Measurements from ENCODE around the gene CAPN11.
"Not testable (repeated sequence)": the region's sequence is repeated elsewhere in the genome, so short reads cannot be mapped to it uniquely, and the experiment has no call there.

Gene CAPN11

DNA sequence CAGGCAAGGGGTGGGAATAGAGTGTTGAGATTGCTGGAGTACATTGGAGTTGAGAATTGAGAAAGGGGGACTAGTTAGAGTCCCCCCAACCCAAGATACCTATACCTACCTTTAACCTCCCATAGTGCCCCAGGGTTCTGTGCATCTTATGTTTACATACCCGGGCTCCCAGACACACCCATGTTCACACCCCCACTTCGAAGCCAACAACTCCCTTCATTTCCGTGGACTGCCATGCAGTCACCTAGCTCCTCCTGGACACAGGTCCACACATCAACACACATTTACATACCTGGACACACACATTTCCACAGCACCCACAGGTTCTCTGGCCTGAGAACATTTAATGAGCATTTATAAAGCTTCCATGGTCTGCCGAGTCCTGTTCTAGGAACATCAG is 26.1 kb upstream of the CAPN11 start:
- DNase-seq, result no peak

DNA sequence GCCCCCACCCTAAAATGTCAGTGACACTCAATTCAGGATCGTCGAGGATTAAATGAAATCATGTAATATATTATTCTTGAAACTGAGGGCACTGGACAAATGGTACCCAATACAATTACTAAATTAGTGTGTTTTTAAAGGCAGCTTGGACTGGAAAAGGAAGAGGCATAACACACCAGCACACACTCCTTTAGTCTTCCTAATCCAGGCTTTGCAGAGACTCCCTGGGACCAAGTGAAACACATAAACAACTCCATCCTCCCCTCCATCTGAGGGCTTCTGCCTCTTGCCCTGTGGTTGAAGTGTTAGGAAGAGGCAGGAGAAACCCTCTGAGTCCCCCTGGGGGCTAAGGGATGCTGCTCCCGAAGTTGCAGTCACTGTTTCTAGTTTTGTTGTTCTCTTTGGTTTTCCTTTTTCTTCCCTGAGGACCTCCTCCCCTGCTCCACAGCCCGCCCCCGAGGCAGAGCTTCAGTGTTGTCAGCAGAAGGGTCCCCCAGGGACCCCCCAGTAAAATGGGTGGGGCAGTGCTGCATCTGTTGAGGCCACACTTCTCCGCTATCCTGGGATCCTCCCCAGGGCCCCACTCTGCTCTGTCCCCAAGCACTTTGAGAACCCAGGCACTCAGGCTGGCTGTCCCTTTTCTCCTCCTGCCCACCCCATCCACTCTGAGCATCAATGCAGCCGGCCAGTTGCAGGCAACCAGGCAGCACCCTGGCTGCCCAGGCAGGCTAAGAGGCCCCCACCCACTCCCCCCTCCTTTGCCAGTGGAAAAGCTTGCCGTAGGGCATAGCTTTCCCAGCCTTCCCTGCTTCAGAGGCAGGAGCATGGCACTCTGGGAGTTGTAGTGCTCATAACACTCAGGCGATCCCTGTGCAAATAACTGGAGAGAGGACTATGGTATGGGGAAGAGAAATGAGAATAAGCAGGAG is 25.4 kb upstream of the CAPN11 start:
- DNase-seq, result peak in 1 of 2 experiments; percentile 8

DNA sequence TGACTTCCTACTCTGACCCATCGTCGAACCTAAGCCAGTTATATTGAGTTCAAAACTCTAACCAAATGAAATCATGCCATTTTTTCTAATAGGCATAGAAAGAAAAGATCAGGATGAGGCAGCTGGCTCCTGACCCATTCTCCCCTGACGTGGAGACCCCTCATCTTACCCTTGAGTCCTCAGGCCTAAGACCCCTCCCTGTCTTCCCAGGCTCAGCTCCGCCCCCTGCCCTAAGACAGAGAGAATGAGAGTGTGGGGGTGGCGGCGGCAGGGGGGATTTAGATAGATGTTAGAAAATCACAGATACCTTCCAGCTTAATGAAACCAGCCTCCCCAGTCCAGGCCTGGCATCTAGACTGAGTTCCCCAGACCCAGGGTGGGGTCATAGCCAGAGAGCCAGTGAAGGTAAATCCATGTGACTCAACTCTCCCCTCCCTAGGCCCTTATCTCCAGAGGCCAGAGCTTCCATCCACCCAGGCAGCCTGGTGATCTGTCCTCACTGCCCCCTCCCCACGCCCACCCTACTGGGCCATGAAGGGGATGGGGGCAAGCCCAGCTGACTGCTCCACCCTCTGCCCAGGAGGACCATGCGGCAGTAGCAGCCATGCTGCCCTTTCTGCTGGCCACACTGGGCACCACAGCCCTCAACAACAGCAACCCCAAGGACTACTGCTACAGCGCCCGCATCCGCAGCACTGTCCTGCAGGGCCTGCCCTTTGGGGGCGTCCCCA is 24.5 kb upstream of the CAPN11 start:
- DNase-seq, result no peak

DNA sequence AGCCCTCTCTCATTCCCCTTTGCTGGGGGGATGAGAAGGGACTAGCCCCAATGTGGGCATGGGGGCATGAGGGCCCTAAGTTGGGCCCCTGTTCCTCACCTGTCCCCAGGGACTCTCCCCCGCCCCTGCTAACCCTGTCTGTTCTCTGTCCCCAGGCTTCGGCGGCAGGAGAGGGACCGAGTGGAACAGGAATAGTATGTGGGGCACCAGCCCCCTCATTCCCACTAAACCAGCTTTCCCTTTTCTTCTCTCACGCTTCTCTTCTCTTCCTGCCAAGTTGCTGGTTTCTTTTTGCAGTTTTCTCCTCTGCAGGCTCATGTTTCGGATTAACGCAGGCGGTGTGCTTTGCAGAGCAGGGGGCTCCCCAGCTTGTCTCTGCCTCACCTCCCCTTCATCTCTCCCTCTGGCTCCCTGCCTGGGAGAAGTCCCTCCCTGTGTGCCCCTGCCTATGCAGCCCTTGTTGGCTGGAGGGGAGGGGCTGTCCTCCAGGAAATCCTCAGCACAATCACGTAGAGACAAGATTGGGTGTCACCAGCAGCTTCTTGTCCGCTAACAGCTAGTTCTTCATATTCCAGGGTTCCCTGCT is 23.4 kb upstream of the CAPN11 start:
- no peak for DNase-seq

DNA sequence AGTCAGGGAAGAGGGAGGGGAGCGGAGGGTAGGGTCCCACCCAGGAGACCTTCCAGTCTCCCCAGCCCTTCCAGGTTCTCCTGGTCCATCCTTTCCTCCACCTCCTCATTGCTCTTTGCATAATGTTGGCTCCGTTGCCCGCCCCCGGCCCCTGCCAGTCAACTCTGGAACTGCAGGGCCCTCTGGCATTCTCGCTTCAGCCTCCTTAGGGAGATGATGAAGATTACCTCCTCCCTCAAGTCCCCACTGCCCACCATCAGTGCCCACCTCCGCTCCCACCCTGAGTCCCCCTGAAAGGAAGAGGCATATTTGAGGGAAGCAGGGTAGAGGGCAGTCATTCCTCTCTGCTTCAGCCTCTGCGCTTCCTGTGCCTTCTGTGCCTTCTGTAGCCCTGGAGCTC is 22.7 kb upstream of the CAPN11 start:
- DNase-seq, result no peak

DNA sequence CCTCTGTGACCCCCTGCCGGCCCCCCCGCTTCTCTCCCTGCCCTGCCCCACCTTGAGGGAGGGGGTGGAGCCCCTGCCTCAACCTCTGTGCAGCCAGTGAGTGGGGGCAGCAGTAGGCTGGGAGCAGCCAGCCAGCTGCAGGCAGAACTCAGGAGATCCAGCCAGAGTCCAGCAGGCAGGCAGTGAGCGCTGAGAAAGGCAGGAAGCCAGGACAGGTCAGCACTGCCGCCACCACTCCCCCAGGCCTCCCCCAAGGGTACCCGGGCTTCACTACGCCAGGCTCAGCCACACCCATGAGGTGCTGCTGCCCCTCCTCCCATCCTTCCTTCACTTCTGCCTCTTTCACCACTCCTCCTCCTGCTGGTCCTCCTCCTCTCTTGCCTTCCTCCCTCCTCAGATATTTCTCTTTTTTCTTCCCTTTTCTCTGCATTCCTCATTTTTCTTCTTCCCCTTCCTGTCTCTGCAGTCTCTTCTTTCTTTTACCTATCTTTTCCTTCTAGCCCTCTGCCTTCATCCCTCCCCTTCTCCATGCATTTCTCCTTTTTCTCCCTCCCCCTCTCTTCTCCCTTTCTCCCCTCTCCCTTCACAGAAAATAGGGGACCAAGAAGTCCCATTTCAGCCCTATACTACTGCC is 19.8 kb upstream of the CAPN11 start:
- no peak for DNase-seq

DNA sequence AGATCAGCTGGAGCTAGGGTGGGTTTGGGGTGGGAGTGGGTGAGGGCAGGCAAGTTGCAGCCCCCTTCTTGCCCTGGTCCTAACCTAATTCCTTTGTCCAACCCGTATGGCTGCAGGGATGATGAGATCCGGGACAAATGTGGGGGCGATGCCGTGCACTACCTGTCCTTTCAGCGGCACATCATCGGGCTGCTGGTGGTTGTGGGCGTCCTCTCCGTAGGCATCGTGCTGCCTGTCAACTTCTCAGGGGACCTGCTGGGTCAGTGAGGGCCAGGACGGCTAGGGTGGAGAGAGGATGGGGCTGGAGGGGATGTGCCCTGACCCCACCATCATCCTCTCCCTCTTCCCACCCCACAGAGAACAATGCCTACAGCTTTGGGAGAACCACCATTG is 19.3 kb upstream of the CAPN11 start:
- DNase-seq, result no peak

DNA sequence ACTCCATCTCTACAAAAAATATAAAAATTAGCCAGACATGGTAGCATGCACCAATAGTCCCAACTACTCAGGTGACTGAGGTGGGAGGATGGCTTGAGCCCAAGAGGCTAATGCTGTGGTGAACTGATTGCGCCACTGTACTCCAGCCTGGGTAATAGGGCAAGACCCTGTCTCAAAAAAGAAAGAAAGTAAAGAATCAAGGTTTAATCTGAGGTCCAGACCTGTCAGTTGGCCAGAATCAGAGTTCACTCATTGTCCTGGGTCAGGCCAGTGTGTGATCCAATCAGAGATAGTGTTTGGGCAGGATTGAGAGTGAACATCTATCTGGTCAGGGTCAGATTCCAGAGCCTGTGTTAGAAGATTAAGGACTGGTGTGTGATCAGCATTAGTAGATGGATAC is 15.8 kb upstream of the CAPN11 start:
- DNase-seq, result no peak

DNA sequence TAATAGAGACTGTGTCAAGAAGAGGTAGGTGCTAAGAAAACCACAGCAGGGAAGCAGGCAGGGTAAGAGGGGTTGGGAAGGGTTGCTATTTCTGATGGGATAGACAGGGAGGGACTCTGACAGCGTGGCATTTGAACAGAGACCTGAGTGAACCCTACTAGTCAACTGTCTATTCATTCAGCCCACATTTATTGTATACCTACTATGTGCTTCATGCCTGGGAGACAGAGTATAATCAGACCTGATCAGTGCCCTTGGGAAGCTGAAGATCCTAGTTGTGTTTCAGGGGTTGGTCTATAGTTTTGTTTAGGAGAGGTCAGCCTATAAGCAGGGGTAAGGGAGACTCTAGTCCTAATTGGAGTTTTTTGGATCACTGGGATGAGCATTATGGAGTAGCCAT is 14.9 kb upstream of the CAPN11 start:
- no peak for DNase-seq

DNA sequence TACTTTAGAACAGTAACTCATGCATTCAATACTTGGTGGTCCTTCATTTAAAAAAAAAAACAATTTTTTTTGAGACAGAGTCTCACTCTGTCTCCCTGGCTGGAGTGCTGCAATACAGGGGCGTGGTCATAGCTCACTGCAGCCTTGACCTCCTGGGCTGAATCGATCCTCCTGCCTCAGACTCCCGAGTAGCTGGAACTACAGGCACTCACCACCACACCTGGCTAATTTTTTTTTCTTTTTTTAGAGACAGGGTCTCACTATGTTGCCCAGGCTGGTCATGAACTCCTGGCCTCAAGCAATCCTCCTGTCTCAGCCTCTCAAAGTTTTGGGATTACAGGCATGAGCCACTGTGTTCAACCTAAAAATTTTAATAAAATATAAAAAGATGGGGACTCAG is 14.1 kb upstream of the CAPN11 start:
- DNase-seq, result not testable (repeated sequence)

DNA sequence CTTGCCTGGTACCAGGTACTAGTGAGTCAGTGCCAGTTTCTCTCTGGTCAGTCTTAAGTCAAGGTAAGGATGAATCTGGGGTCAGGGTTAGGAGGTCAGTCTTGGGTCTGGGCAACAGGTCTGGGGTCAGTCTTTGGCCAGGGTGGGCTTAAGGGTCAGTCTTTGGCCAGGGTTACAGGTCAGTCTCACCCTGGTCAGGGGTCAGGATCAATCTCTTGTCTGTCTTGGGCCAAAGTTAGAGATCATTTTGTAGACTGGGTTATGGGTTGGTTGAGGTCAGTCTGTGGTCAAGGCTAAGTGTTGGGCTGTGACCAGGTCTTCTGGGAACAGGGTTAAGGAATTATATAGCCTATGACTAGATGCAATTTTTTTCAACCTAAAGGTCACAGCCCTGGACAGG is 12.8 kb upstream of the CAPN11 start:
- no peak for DNase-seq

DNA sequence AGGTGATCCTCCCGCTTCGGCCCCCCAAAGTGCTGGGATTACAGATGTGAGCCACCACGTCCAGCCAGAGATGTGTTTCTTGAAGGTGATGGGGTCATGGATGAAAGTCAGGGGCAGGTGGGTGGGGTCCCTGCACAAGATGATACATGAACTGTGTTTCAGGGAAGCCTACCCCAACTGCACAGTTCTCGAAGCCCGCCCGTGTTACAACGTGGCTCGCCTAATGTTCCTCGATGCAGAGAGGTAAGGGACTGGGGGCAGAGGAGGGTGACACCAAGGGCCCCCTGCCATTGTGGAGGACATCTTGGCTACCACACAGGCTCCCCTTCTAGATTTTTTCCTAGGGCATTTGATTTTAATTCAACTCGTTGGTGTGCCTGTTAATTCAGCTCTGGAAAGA is 11.9 kb upstream of the CAPN11 start:
- DNase-seq, result no peak

DNA sequence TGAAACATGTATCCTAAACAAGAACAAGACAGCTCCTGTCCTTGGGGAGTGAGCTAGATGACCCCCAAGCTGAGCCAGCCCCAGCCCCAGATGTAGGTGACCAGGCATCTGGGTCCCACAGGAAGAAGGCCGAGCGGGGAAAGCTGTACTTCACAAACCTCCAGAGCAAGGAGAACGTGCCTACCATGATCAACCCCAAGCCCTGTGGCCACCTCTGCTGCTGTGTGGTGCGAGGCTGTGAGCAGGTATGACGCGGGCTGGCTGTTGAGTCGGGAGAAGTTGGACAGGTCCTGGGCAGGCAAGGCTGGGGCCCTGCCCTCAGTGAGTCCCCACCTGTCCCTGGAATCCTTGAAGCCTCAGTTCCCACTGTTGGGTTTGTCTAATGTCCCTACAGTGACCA is 11.4 kb upstream of the CAPN11 start:
- no peak for DNase-seq

DNA sequence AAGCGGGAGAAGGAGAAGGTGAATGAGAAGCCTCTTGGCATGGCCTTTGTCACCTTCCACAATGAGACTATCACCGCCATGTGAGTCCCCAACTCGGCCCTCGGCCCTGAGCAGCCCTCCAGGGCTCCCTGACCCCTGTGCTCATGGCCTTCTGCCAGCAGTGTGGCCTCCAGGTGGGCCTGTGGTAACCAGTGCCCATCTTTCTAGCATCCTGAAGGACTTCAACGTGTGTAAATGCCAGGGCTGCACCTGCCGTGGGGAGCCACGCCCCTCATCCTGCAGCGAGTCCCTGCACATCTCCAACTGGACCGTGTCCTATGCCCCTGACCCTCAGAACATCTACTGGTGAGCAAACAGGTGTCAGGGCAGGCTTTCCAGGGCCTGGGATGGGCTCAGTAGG is 10.3 kb upstream of the CAPN11 start:
- DNase-seq, result no peak

DNA sequence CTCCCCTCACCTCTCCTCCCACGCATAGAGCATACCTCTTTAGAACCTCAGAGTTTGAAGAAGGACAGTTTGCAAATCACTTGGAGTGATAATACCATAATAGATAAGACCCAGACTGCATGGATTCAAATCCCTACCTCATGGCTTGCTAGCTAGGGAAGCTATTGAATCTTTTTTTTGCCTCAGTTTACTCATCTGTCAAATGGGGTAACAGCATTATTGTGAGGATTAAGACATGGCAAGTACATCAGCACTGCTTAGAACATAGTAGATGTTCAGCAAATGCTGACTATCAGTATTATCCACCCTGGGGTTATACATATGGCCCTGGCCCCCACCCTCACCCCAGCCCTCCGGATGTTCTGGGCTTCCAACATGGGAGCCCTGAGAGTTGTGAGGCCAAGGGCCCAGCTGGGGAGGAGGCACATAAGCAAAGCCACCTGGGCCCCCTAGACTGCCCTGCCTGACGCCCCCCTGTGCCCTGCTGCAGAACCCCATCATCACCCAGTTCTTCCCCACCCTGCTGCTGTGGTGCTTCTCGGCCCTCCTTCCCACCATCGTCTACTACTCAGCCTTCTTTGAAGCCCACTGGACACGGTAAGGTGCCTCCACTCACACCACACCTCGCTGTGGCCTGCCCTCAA is 9.1 kb upstream of the CAPN11 start:
- DNase-seq, result no peak

DNA sequence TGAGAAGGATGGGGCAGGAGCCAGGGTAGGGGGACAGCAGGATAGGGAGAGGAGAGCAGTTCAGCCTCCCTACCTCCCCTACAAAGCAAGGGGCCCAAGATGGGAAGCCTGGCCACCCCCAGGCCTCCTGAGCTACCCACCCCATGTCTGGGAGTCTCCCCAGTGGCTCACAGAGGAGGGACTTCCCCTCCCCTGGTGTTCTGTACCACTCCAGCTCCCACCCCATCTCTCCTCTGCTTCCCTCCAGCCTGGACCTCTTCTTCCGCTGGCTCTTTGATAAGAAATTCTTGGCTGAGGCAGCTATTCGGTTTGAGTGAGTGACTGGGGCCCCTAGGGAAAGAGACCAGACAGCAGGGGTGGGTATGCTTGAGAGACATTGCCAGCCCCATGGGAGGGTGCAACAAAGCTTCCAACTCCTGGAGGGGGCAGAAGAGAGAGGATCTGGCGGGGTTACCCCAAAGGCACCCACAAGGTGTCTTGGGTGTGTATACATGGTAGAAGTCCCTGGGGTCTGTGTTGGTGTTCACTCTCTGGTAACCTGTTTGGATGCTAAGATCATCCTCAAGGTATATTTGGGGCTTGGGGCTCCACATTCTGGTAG is 8.2 kb upstream of the CAPN11 start:
- no peak for DNase-seq

DNA sequence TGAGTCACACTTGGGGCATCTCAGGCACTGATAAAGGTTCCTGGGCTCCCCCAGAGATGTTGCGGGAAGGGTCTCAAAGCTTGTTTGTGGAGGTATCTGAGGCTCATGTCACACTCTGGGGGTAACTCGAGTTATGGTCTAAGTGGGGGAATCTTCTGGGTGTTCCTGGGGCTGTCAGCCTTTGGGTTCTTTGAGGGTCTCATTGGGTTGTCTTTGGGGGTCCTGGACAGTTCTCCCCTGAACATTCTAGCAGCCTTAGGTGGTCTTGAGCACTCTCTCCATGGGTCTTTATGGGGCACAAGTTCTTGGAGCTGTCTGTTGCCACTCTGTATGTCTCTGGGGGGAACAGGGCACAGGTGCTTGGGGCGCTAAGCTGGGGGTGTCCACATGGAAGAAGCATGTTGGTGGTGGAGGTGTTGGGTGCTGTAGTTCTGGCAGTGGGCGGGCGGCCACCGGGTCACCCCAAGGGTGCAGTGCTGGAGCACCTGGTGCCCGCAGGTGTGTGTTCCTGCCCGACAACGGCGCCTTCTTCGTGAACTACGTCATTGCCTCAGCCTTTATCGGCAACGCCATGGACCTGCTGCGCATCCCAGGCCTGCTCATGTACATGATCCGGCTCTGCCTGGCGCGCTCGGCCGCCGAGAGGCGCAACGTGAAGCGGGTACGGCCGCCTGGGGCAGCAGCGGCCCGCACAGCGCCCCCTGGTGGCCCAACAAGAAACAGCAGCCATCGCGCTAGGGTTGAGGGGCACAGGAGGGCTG is 7.1 kb upstream of the CAPN11 start:
- DNase-seq, result peak; percentile 49 to 71

DNA sequence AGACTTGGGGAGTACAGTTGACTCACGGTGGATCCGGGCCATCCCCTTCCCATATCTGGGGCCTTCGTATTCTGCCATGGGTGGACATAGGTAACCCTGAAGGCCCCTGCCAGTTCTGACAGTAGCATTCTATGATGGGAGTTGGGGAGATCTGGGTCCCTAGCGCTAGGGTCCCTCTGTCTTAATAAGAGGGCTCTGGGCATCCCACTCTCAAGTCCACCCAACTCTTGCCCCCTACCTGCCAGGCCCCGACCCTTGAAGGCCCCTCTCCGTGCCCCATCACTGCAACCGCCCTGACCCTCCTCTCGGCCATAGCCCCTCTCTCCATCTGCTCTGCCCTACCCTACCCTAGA is 6.5 kb upstream of the CAPN11 start:
- no peak for DNase-seq

DNA sequence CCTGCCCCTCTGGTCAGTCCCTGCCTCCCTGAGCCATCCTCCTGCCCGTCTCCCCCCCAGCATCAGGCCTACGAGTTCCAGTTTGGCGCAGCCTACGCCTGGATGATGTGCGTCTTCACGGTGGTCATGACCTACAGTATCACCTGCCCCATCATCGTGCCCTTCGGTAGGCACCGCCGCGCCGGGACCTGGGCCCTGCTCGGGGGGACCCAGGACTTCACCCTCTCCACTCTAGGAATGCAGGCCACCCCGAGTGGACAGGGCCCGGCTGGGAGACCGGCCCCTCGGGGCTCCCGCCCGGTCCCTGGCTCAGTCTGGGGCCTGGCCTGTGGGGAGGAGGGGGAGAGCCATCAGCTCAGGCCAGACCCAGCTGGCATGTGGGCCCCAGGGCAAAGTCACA is 6.1 kb upstream of the CAPN11 start:
- no peak for DNase-seq

DNA sequence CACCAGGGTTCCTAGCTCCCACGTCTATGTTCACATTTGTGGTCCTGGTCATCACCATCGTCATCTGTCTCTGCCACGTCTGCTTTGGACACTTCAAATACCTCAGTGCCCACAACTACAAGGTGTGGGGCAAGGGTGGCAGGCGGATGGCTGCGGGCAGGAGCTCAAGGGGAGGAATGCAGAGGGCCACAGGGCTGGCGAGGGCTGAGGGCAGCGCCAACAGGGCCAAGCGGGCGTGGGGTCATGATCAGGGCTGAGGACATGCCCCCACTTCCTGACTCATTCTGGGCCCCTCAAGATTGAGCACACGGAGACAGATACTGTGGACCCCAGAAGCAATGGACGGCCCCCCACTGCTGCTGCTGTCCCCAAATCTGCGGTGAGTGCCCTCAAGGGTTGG is 4.6 kb upstream of the CAPN11 start:
- DNase-seq, result no peak

DNA sequence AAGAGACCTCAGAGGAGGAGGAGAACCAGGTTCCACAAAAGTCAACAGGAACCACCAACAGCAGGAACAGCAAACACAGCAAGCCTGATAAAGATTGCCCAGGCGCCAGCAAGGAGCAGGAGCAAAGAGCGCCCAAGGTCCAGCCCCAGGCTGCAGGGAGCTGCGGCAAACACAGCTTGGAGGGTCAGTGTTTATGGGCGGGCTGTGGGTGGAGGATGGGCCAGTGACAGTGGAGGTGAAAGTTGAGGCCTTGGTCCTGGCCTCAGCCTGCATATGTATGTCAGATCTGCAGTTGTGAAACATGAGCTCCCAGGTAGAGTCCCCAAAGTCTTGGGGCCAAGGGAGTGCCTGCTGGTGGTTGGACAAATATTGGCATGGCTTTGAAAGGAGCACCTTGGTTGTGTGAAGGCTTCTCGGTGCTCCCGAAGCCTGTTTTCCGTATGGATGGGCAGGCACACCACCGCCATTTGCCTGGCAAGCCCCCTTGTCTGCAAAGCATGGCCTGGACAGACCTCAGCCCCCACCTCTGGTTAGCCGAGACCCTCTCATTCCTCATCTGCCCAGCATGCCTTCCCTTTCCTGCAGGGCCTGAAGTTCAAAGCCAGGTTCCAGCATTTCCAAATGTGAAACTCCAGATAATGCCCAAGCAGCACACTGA is 2.0 kb upstream of the CAPN11 start:
- DNase-seq, result no peak

Data from NCI-H1930 (cell line).